ENCODE results near the gene THRAP3. TPM values are rescaled to one million over a fixed set of nuclear protein-coding genes. Genes with fewer than 3 reads are reported as not detected.

THRAP3 gene
- total and polyA plus RNA-seq, 2 donors from 2014 or later, result 28.0 to 102 TPM

DNA sequence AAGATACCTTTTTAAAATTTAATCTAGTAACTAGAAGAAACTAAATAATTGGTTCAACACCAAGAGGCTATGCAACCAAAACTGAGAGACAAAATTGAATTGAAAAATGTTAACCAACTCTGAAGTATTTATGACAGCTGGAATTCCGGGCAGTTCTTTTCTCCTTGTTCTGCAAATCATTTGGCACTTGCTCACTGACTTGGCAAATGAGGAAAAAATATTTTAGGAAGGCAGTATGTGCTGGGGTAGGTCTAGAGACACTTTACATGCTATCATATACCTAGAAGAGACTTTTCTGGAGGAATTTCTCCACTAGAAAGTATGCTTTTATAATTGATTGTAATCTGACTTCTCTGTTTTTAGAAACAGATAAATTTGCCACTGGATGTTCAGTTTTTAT, 59.8 kb downstream of the THRAP3 start:
- TF ChIP-seq, protein P1, sequence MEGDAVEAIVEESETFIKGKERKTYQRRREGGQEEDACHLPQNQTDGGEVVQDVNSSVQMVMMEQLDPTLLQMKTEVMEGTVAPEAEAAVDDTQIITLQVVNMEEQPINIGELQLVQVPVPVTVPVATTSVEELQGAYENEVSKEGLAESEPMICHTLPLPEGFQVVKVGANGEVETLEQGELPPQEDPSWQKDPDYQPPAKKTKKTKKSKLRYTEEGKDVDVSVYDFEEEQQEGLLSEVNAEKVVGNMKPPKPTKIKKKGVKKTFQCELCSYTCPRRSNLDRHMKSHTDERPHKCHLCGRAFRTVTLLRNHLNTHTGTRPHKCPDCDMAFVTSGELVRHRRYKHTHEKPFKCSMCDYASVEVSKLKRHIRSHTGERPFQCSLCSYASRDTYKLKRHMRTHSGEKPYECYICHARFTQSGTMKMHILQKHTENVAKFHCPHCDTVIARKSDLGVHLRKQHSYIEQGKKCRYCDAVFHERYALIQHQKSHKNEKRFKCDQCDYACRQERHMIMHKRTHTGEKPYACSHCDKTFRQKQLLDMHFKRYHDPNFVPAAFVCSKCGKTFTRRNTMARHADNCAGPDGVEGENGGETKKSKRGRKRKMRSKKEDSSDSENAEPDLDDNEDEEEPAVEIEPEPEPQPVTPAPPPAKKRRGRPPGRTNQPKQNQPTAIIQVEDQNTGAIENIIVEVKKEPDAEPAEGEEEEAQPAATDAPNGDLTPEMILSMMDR (IDR thresholded peaks at IDR 0.05; ENCODE audit: borderline replicate concordance, extremely low read depth, insufficient read depth), result no peak
- no peak overlapping the region for H3K9ac ChIP-seq (ENCODE audit: low read length in 3 of 3)
- FAIRE-seq, result no peak
- H3K36me3 ChIP-seq (ENCODE audit: control insufficient read depth in 2 of 3, insufficient read depth in 3 of 3, low read length in 3 of 3), result peaks cover 9 to 44% (median 17%) of the 10 kb centered on the region in 3 donors
- no peak overlapping the region for H3K27ac ChIP-seq (ENCODE audit: low read depth in 2 of 2, low read length in 2 of 2)
- no peaks in the 10 kb centered on the region for H3K27me3 ChIP-seq (ENCODE audit: control insufficient read depth, insufficient read depth, low read length)
- DNase-seq, result no peak
- intact Hi-C loops (cut with DNase I), result no loop called here
- H3K9me3 ChIP-seq (ENCODE audit: control insufficient read depth in 2 of 3, insufficient read depth in 1 of 3, low read length in 3 of 3), result no peaks in the 10 kb centered on the region
- no peak overlapping the region for H3K4me3 ChIP-seq (ENCODE audit: low read length in 3 of 3)
- H3K4me1 ChIP-seq (ENCODE audit: control insufficient read depth in 2 of 3, insufficient read depth in 2 of 3, low read depth in 1 of 3, low read length in 3 of 3), result peaks cover 0 to 19% (median 2%) of the 10 kb centered on the region in 3 donors

DNA sequence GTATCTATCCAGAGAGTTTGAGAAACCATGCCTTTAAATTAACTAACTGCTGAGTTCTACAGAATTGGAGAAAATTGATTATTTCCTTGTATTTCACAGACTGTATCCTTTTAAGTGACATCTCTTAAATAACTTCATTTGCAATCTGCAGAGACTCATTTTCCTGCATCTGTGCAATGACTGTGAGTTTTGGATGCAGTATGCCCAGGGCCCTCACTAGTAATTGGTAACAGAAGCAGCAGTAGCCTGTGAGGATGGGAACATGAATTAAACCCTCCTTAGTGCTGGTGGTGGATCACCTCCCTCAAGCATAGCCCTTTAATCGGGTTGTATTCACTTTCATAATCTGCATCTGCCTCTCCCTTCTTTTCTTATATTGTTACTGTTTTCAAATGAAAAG, 60.3 kb downstream of the THRAP3 start:
- no peaks in the 10 kb centered on the region for H3K9me3 ChIP-seq (ENCODE audit: control insufficient read depth in 2 of 3, insufficient read depth in 1 of 3, low read length in 3 of 3)
- no peak overlapping the region for H3K4me3 ChIP-seq (ENCODE audit: low read length in 3 of 3)
- H3K27ac ChIP-seq (ENCODE audit: low read depth in 2 of 2, low read length in 2 of 2), result no peak overlapping the region
- no peak for DNase-seq
- intact Hi-C loops (cut with DNase I), result no loop called here
- H3K27me3 ChIP-seq (ENCODE audit: control insufficient read depth, insufficient read depth, low read length), result no peaks in the 10 kb centered on the region
- no peak overlapping the region for H3K9ac ChIP-seq (ENCODE audit: low read length in 3 of 3)
- TF ChIP-seq, protein P1 (IDR thresholded peaks at IDR 0.05; ENCODE audit: borderline replicate concordance, extremely low read depth, insufficient read depth), result no peak
- no peak for FAIRE-seq
- peaks cover 0 to 14% (median 2%) of the 10 kb centered on the region in 3 donors for H3K4me1 ChIP-seq (ENCODE audit: control insufficient read depth in 2 of 3, insufficient read depth in 2 of 3, low read depth in 1 of 3, low read length in 3 of 3)
- peaks cover 9 to 47% (median 20%) of the 10 kb centered on the region in 3 donors for H3K36me3 ChIP-seq (ENCODE audit: control insufficient read depth in 2 of 3, insufficient read depth in 3 of 3, low read length in 3 of 3)

DNA sequence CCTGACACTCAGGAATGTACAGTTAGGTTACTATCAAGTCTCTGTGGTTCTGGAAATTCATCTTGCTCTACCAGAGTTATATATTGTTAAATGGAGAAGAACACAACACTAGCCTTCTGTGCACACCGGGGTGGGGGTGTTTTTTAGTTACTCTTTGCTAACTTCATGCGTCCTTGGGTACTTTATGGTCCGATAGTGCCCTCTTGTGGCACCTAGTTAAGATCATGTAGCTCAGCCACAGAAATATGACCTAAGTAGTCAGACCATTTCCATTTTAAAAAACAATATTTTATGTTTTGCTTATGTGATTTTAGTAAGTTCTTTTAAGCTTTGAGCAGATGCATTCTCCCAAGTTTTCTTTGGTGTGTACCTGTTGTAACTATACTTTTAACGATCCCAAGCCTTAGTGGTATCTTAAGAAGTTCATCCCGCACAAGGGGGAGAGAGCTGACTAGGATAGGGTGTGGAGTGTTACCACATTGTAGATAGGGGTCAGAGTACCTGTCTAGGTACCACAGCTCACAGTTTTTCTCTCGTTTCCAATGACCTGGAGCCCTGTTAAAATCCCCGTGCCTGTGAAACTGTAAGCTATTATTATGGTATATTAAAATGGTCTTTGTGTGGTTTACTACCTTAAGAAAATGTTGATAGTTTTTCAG, 61.3 kb downstream of the THRAP3 start:
- Histone ChIP-seq H3K9ac (ENCODE audit: low read length in 3 of 3) (no peak overlapping the region), H3K4me3 (ENCODE audit: low read length in 3 of 3) (no peak overlapping the region), H3K27me3 (ENCODE audit: control insufficient read depth, insufficient read depth, low read length) (no peaks in the 10 kb centered on the region), H3K9me3 (ENCODE audit: control insufficient read depth in 2 of 3, insufficient read depth in 1 of 3, low read length in 3 of 3) (no peaks in the 10 kb centered on the region), H3K36me3 (ENCODE audit: control insufficient read depth in 2 of 3, insufficient read depth in 3 of 3, low read length in 3 of 3) (peaks cover 13 to 55% (median 27%) of the 10 kb centered on the region in 3 donors), H3K4me1 (ENCODE audit: control insufficient read depth in 2 of 3, insufficient read depth in 2 of 3, low read depth in 1 of 3, low read length in 3 of 3) (peaks cover 0 to 6% (median 2%) of the 10 kb centered on the region in 3 donors), H3K27ac (ENCODE audit: low read depth in 2 of 2, low read length in 2 of 2) (peak overlapping the region in 1 of 2 donors; percentile 15)
- DNase-seq (peak in 4 of 5 donors; percentile 47 to 94 (median 72)), FAIRE-seq (peak; percentile 73)
- TF ChIP-seq, protein P1 (IDR thresholded peaks at IDR 0.05; ENCODE audit: borderline replicate concordance, extremely low read depth, insufficient read depth), result peak; percentile 62
- intact Hi-C loops (cut with DNase I), result no loop called here
